H9 (cell line): ENCODE measurements around the gene TMEM131. TPM values are rescaled to one million over a fixed set of nuclear protein-coding genes. Genes with fewer than 3 reads are reported as not detected.

ENCODE experiments used
- DNase-seq: peaks from one replicate; pipeline ENCODE4 v3.0.0-alpha.2; 2017
- H2AFZ ChIP-seq: one replicate; pipeline ENCODE4 v1.6.1; 2013; ENCODE audit warnings: mild to moderate bottlenecking, low read length, control low read depth, moderate library complexity
- H2AK5ac ChIP-seq: 2 replicates; pipeline ENCODE4 v1.6.1; 2013; ENCODE audit warnings: low read length, control low read depth, mixed read lengths; ENCODE audit not compliant: insufficient read length
- H2BK120ac ChIP-seq: one replicate; pipeline ENCODE4 v1.6.1; 2013; ENCODE audit warnings: low read depth, mild to moderate bottlenecking, low read length, control low read depth, inconsistent platforms; ENCODE audit not compliant: poor library complexity, severe bottlenecking
- H2BK12ac ChIP-seq: 2 replicates; pipeline ENCODE4 v1.6.1; 2013; ENCODE audit warnings: low read length, control low read depth, mixed read lengths, low read depth; ENCODE audit not compliant: insufficient read length
- H2BK15ac ChIP-seq: 2 replicates; pipeline ENCODE4 v1.6.1; 2013; ENCODE audit warnings: low read depth, low read length, control low read depth
- H2BK20ac ChIP-seq: one replicate; pipeline ENCODE4 v1.6.1; 2013; ENCODE audit warnings: low read depth, mild to moderate bottlenecking, low read length, control low read depth, inconsistent platforms; ENCODE audit not compliant: poor library complexity, severe bottlenecking
- H2BK5ac ChIP-seq: 2 replicates; pipeline ENCODE4 v1.6.1; 2013; ENCODE audit warnings: low read length, control low read depth, mixed read lengths; ENCODE audit not compliant: insufficient read length
- H3K14ac ChIP-seq: 2 replicates; pipeline ENCODE4 v1.6.1; 2013; ENCODE audit warnings: low read length, control low read depth; ENCODE audit not compliant: insufficient read depth
- H3K18ac ChIP-seq: 2 replicates; pipeline ENCODE4 v1.6.1; 2013; ENCODE audit warnings: low read depth, mild to moderate bottlenecking, mixed read lengths, low read length, control low read depth; ENCODE audit not compliant: insufficient read length
- H3K23ac ChIP-seq: 2 replicates; pipeline ENCODE4 v1.6.1; 2013; ENCODE audit warnings: low read length, control low read depth, mixed read lengths, low read depth; ENCODE audit not compliant: insufficient read length
- H3K23me2 ChIP-seq: 2 replicates; pipeline ENCODE4 v1.6.1; 2013; ENCODE audit warnings: low read depth, mild to moderate bottlenecking, mixed read lengths, low read length, control low read depth; ENCODE audit not compliant: insufficient read length, poor library complexity, severe bottlenecking
- H3K27ac ChIP-seq: 2 replicates; pipeline ENCODE4 v1.5.1; 2013; ENCODE audit warnings: low read length, control low read depth, mixed read lengths, low read depth; ENCODE audit not compliant: insufficient read length
- H3K27me3 ChIP-seq: 2 replicates; pipeline ENCODE4 v1.6.1; 2013; ENCODE audit warnings: low read length, control low read depth, inconsistent platforms; ENCODE audit not compliant: insufficient read depth
- H3K4ac ChIP-seq: 2 replicates; pipeline ENCODE4 v1.6.1; 2013; ENCODE audit warnings: low read depth, mild to moderate bottlenecking, control low read depth, inconsistent platforms, low read length, moderate library complexity
- H3K4me1 ChIP-seq: 2 replicates; pipeline ENCODE4 v1.6.1; 2013; ENCODE audit warnings: low read length, control low read depth, inconsistent platforms; ENCODE audit not compliant: insufficient read depth
- H3K4me2 ChIP-seq: 2 replicates; pipeline ENCODE4 v1.6.1; 2013; ENCODE audit warnings: low read length, control low read depth, mixed read lengths; ENCODE audit not compliant: insufficient read length, insufficient read depth
- H3K56ac ChIP-seq: 2 replicates; pipeline ENCODE4 v1.6.1; 2013; ENCODE audit warnings: low read depth, mild to moderate bottlenecking, mixed read lengths, low read length, control low read depth; ENCODE audit not compliant: insufficient read length
- H3K79me1 ChIP-seq: 2 replicates; pipeline ENCODE4 v1.6.1; 2013; ENCODE audit warnings: low read depth, mild to moderate bottlenecking, moderate library complexity, low read length, control low read depth, inconsistent platforms; ENCODE audit not compliant: insufficient read depth, poor library complexity, severe bottlenecking
- H3K79me2 ChIP-seq: 2 replicates; pipeline ENCODE4 v1.6.1; 2013; ENCODE audit warnings: low read length, control low read depth, inconsistent platforms; ENCODE audit not compliant: insufficient read depth
- H3K9ac ChIP-seq: 2 replicates; pipeline ENCODE4 v1.6.1; 2013; ENCODE audit warnings: low read length, control low read depth, mixed read lengths; ENCODE audit not compliant: insufficient read length; ENCODE audit errors: extremely low read depth
- H3K9me3 ChIP-seq: one replicate; pipeline ENCODE4 v1.6.1; 2013; ENCODE audit warnings: low read depth, low read length, inconsistent platforms; ENCODE audit not compliant: control insufficient read depth
- H3T11ph ChIP-seq: one replicate; pipeline ENCODE4 v1.6.1; 2013; ENCODE audit warnings: mild to moderate bottlenecking, low read length, control low read depth, inconsistent platforms
- H4K20me1 ChIP-seq: one replicate; pipeline ENCODE4 v1.6.1; 2013; ENCODE audit not compliant: control insufficient read depth, insufficient read length, insufficient read depth
- H4K5ac ChIP-seq: 2 replicates; pipeline ENCODE4 v1.6.1; 2013; ENCODE audit warnings: low read depth, mild to moderate bottlenecking, mixed read lengths, low read length, control low read depth; ENCODE audit not compliant: insufficient read length
- H4K8ac ChIP-seq: replicated peaks from 2 replicates; pipeline ENCODE4 v1.6.1; 2013; ENCODE audit warnings: low read length, control low read depth, mixed read lengths, low read depth; ENCODE audit not compliant: insufficient read length
- H4K91ac ChIP-seq: 2 replicates; pipeline ENCODE4 v1.6.1; 2013; ENCODE audit warnings: low read depth, mild to moderate bottlenecking, moderate library complexity, mixed read lengths, low read length, control low read depth; ENCODE audit not compliant: insufficient read length
- H3K27ac Mint-ChIP-seq, 3 experiments: 2 replicates in 2 of 3; 3 replicates in 1 of 3; pipeline ENCODE4 v1.8.0; 2020 to 2021; ENCODE audit warnings: mixed read lengths in 3 of 3, mild to moderate bottlenecking in 1 of 3, moderate library complexity in 1 of 3
- H3K27me3 Mint-ChIP-seq: 2 replicates; pipeline ENCODE4 v1.8.0; 2021; ENCODE audit warnings: low read depth, mild to moderate bottlenecking, moderate library complexity, mixed read lengths
- H3K36me3 Mint-ChIP-seq, 3 experiments: 2 replicates in 2 of 3; 3 replicates in 1 of 3; pipeline ENCODE4 v1.8.0; 2020 to 2021; ENCODE audit warnings: low read depth in 3 of 3, mixed read lengths in 3 of 3; ENCODE audit not compliant: insufficient read depth in 1 of 3
- H3K4me1 Mint-ChIP-seq, 2 experiments: 2 replicates each; pipeline ENCODE4 v1.8.0; 2020; ENCODE audit warnings: mixed read lengths in 2 of 2
- H3K4me3 Mint-ChIP-seq, 2 experiments: 2 replicates in 1 of 2; 3 replicates in 1 of 2; pipeline ENCODE4 v1.8.0; 2020 to 2021; ENCODE audit warnings: mild to moderate bottlenecking in 2 of 2, mixed read lengths in 2 of 2, moderate library complexity in 1 of 2
- H3K9me3 Mint-ChIP-seq, 2 experiments: 2 replicates in 1 of 2; 3 replicates in 1 of 2; pipeline ENCODE4 v1.8.0; 2020; ENCODE audit warnings: mild to moderate bottlenecking in 2 of 2, mixed read lengths in 2 of 2, moderate library complexity in 1 of 2
- WGBS: extraction: QIAGEN DNeasy Blood & Tissue Kit; methylation state at CpG from one replicate; pipeline ENCODE4 v1.1.7; 2013; ENCODE audit warnings: missing lambda C conversion rate, low lambda C conversion rate, mixed read lengths; ENCODE audit not compliant: insufficient read length; ENCODE audit errors: extremely low coverage; 5-methylcytosine and 5-hydroxymethylcytosine counted together
- total RNA-seq: library from RNA; stranded (reverse); gene quantifications from 2 replicates; pipeline ENCODE4 v1.2.1, GENCODE V29; 2021
- TF ChIP-seq, protein P1 (sequence below): fragments of 200-600 bp; sonication (generic); conservative IDR thresholded peaks from 3 replicates; pipeline ENCODE4 v1.8.0; 2021; ENCODE audit warnings: antibody characterized with exemption, mild to moderate bottlenecking

Gene TMEM131
- total RNA-seq, 1 experiment from 2014 or later: 20.9 TPM

DNA sequence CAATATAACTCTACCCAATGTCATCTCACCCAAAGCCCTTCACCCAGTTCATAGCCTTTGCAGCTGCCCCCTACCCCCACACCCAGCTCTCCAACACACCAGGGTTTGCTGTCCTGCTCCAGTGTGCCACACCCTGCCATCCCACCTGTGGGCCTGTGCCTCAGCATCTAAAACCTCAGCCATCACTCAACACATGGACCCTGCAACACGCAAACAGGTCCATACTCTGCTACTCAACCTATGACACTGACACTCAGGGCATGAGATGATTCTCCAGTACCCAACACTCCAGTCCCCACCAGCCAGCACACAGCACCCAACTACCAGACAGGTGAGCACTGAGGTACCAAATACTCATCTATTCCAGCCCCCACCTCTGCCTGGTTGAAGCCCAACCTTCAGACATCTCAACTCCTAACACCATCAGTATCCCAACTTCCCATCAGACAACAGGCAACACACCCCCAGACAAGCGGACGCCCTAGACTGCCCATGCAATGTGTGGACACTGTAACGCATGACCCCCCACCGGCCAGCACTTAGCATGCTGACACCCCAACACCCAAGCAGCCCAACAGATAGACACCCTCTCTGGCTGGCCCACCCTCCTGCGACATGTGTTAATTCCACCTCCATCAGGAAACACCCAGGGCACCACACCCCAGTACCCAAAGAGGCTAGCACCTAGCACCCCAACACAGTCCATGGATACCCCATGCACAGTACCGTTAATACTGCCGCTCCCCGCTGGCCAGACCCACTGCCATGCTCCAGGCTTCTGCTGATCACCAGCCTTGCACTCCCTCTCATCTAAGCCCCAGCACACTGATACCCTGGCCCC, 257.3 kb downstream of the TMEM131 start:
- TF ChIP-seq, protein P1, sequence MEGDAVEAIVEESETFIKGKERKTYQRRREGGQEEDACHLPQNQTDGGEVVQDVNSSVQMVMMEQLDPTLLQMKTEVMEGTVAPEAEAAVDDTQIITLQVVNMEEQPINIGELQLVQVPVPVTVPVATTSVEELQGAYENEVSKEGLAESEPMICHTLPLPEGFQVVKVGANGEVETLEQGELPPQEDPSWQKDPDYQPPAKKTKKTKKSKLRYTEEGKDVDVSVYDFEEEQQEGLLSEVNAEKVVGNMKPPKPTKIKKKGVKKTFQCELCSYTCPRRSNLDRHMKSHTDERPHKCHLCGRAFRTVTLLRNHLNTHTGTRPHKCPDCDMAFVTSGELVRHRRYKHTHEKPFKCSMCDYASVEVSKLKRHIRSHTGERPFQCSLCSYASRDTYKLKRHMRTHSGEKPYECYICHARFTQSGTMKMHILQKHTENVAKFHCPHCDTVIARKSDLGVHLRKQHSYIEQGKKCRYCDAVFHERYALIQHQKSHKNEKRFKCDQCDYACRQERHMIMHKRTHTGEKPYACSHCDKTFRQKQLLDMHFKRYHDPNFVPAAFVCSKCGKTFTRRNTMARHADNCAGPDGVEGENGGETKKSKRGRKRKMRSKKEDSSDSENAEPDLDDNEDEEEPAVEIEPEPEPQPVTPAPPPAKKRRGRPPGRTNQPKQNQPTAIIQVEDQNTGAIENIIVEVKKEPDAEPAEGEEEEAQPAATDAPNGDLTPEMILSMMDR: no peak
- Histone ChIP-seq H3K4ac (no peak overlapping the region), H3K23ac (no peak overlapping the region), H2BK20ac (no peak overlapping the region), H3K4me2 (no peak overlapping the region), H3K4me1 (no peaks in the 10 kb centered on the region), H3K79me1 (no peaks in the 10 kb centered on the region), H2BK120ac (no peak overlapping the region), H2BK15ac (no peak overlapping the region), H4K5ac (no peak overlapping the region), H3K14ac (no peak overlapping the region; the same call in 1 of the 2 replicates), H3K18ac (no peak overlapping the region), H3K56ac (no peak overlapping the region), H4K8ac (no peak overlapping the region), H4K20me1 (no peaks in the 10 kb centered on the region), H3K23me2 (no peaks in the 10 kb centered on the region), H2AK5ac (no peak overlapping the region), H3K27me3 (no peaks in the 10 kb centered on the region), H3K9me3 (no peaks in the 10 kb centered on the region), H2BK5ac (no peak overlapping the region), H3K79me2 (no peaks in the 10 kb centered on the region), H3T11ph (no peak overlapping the region), H3K27ac (no peak overlapping the region), H4K91ac (no peak overlapping the region), H2AFZ (no peak overlapping the region), H3K9ac (no peak overlapping the region), H2BK12ac (no peak overlapping the region)
- peak overlapping the region in 1 of 3 experiments; percentile 29; a peak in 1 of 7 replicates for H3K27ac Mint-ChIP-seq
- peaks cover 16 to 17% of the 10 kb centered on the region in 2 experiments for H3K4me1 Mint-ChIP-seq
- DNase-seq: no peak
- no peaks in the 10 kb centered on the region; a peak in 2 of 5 replicates for H3K9me3 Mint-ChIP-seq
- no CpG with 5 or more reads among the region's 9 CpGs for WGBS
- H3K4me3 Mint-ChIP-seq: peak overlapping the region in 1 of 2 experiments; percentile 28; a peak in 2 of 5 replicates
- peaks cover 16% of the 10 kb centered on the region for H3K27me3 Mint-ChIP-seq
- H3K36me3 Mint-ChIP-seq: peaks cover 0 to 2% (median 0%) of the 10 kb centered on the region in 3 experiments; a peak in 2 of 7 replicates
